Measurements from ENCODE around the gene SMS. TPM values are rescaled to one million over a fixed set of nuclear protein-coding genes. Genes with fewer than 3 reads are reported as not detected.

The SMS gene
- total and polyA plus RNA-seq, 4 donors, result 47.5 to 55.9 (median 52.3) TPM

DNA sequence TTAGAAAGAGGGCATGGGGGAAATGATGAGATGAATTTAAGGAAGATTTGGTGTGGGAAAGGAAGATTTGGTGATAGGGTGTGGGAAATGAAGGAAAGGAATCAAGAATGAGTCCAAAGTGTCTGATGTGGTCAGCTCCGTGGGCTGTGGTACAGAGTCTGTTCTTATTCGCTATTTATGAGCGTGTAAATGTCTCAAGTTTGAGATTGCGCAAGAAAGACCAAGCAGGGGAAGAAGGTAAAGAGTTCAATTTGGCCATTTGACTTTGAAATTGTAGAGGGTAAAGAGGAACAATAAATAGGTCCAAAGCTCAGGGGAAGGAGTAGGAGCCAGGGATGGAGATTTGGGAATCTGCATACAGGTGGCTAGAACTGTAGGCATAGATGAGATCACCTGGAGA is 11.3 kb upstream of the SMS start:
- no peak for ATAC-seq (ENCODE audit: insufficient read depth, low FRiP score)
- H3K27ac ChIP-seq (ENCODE audit: low read depth in 1 of 2, low read length in 1 of 2), result no peak overlapping the region
- no peak overlapping the region for H3K9ac ChIP-seq (ENCODE audit: insufficient read depth in 1 of 2, low read length in 2 of 2)
- H3K4me1 ChIP-seq (ENCODE audit: control insufficient read depth in 5 of 5, insufficient read depth in 5 of 5, low read length in 5 of 5), result peaks cover 0 to 8% (median 0%) of the 10 kb centered on the region in 5 donors
- peaks cover 0 to 2% (median 0%) of the 10 kb centered on the region in 3 donors for H3K27me3 ChIP-seq (ENCODE audit: control insufficient read depth in 3 of 3, insufficient read depth in 3 of 3, low read length in 2 of 3)
- no peak overlapping the region for H3K4me3 ChIP-seq
- WGBS, 2 donors, result 49 to 78% methylated on average over 4 of the region's 4 CpGs
- no peak for DNase-seq
- H3K36me3 ChIP-seq (ENCODE audit: control insufficient read depth in 4 of 4, insufficient read depth in 4 of 4, low read length in 4 of 4), result no peaks in the 10 kb centered on the region
- H3K9me3 ChIP-seq (ENCODE audit: control insufficient read depth in 4 of 4, insufficient read depth in 3 of 4, low read length in 3 of 4), result no peaks in the 10 kb centered on the region
- TF ChIP-seq, protein P1, sequence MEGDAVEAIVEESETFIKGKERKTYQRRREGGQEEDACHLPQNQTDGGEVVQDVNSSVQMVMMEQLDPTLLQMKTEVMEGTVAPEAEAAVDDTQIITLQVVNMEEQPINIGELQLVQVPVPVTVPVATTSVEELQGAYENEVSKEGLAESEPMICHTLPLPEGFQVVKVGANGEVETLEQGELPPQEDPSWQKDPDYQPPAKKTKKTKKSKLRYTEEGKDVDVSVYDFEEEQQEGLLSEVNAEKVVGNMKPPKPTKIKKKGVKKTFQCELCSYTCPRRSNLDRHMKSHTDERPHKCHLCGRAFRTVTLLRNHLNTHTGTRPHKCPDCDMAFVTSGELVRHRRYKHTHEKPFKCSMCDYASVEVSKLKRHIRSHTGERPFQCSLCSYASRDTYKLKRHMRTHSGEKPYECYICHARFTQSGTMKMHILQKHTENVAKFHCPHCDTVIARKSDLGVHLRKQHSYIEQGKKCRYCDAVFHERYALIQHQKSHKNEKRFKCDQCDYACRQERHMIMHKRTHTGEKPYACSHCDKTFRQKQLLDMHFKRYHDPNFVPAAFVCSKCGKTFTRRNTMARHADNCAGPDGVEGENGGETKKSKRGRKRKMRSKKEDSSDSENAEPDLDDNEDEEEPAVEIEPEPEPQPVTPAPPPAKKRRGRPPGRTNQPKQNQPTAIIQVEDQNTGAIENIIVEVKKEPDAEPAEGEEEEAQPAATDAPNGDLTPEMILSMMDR (IDR thresholded peaks at IDR 0.05; ENCODE audit: control extremely low read depth, extremely low read depth), result no peak

DNA sequence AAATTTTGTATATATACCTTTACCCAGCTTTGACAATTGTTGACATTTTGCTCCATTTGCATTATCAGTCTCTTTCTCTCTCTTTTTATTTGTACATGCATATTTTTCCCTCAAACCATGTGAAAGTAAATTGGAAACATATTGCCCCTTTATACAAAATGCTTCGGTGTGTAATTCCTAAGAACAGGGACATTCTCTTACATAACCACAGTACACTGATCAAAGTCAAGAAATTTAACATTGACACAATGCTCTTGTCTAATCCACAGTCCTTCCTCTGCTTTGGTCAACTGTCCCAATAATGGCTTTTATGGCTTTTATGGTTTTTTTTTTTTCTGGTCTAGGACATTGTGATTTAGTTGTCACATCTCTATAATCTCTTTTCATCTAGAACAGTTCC is 9.5 kb upstream of the SMS start:
- Histone ChIP-seq H3K9ac (ENCODE audit: insufficient read depth in 1 of 2, low read length in 2 of 2) (no peak overlapping the region), H3K4me3 (no peak overlapping the region), H3K36me3 (ENCODE audit: control insufficient read depth in 4 of 4, insufficient read depth in 4 of 4, low read length in 4 of 4) (no peaks in the 10 kb centered on the region), H3K9me3 (ENCODE audit: control insufficient read depth in 4 of 4, insufficient read depth in 3 of 4, low read length in 3 of 4) (no peaks in the 10 kb centered on the region), H3K27ac (ENCODE audit: low read depth in 1 of 2, low read length in 1 of 2) (no peak overlapping the region), H3K4me1 (ENCODE audit: control insufficient read depth in 5 of 5, insufficient read depth in 5 of 5, low read length in 5 of 5) (peaks cover 0 to 8% (median 0%) of the 10 kb centered on the region in 5 donors), H3K27me3 (ENCODE audit: control insufficient read depth in 3 of 3, insufficient read depth in 3 of 3, low read length in 2 of 3) (peaks cover 0 to 2% (median 0%) of the 10 kb centered on the region in 3 donors)
- TF ChIP-seq, protein P1 (IDR thresholded peaks at IDR 0.05; ENCODE audit: control extremely low read depth, extremely low read depth), result no peak
- no peak for DNase-seq
- ATAC-seq (ENCODE audit: insufficient read depth, low FRiP score), result no peak
- WGBS, 2 donors, result 95 to 96% methylated on average over 1 of the region's 1 CpG

DNA sequence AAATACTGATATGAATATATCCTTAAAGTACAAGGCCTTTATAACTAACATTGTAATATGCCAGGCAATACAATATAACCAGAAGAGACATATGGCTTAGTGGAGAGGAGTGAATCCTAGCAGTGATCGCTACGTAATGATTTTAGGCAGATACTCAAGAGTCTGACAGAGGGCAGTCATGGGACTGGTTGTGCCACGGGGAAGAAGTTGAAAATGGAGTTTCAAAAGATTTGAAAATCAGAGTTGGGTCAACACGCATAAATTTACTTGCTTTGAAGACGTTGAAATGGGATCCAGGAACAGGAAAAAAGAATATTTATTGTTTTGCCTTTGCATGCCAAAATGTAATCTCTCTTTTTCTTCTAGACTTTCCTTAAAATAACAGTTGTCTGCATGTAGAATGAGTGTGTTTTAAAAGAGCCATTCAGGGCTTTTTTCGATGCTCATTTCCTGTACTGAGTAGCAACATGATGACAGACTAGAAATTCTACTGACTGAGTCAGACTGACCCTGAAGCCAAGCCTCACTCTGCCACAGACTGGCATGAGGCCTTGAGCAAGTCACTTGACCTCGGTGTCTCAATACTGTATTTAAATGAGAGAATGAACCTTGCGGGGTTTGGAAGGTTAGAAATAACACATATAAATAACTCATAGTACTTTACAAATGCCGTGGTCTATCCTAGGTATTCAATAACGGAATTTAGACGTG is 8.1 kb upstream of the SMS start:
- Histone ChIP-seq H3K4me1 (ENCODE audit: control insufficient read depth in 5 of 5, insufficient read depth in 5 of 5, low read length in 5 of 5) (peaks cover 0 to under 1% (median 0%) of the 10 kb centered on the region in 5 donors), H3K9me3 (ENCODE audit: control insufficient read depth in 4 of 4, insufficient read depth in 3 of 4, low read length in 3 of 4) (no peaks in the 10 kb centered on the region), H3K9ac (ENCODE audit: insufficient read depth in 1 of 2, low read length in 2 of 2) (no peak overlapping the region), H3K36me3 (ENCODE audit: control insufficient read depth in 4 of 4, insufficient read depth in 4 of 4, low read length in 4 of 4) (no peaks in the 10 kb centered on the region), H3K27ac (ENCODE audit: low read depth in 1 of 2, low read length in 1 of 2) (peak overlapping the region in 1 of 2 donors; percentile 21), H3K27me3 (ENCODE audit: control insufficient read depth in 3 of 3, insufficient read depth in 3 of 3, low read length in 2 of 3) (peaks cover 0 to 2% (median 0%) of the 10 kb centered on the region in 3 donors), H3K4me3 (no peak overlapping the region)
- DNase-seq (peak in 2 of 3 donors; percentile 38 to 40), ATAC-seq (ENCODE audit: insufficient read depth, low FRiP score) (peak; percentile 75)
- TF ChIP-seq, protein P1 (IDR thresholded peaks at IDR 0.05; ENCODE audit: control extremely low read depth, extremely low read depth), result no peak
- 62 to 73% methylated on average over 11 of the region's 11 CpGs for WGBS, 2 donors

Measured in lung (tissue), 12 donors.